MCF 10A (cell line): ENCODE measurements around the gene ARL6. TPM values are rescaled to one million over a fixed set of nuclear protein-coding genes. Genes with fewer than 3 reads are reported as not detected.

ENCODE experiments used
- BruUV-seq: library from RNA; stranded (reverse); fragments of 400-500 nt; replicated peaks from 2 replicates; lab custom pipeline; 2021; lab: Mats Ljungman, UMichigan
- CTCF ChIA-PET: fragments of 300-600 bp; sonication (Branson Sonifier 250); formaldehyde crosslinking; extraction: SDS; loops from one replicate; lab custom pipeline; 2021; ENCODE audit warnings: antibody characterized with exemption, inconsistent platforms; lab: Yijun Ruan, JAX
- POLR2A ChIA-PET: fragments of 300-600, 350-650 bp; sonication (Branson Sonifier 250); formaldehyde crosslinking; extraction: SDS; loops from one replicate; lab custom pipeline; 2020; ENCODE audit warnings: antibody characterized with exemption, inconsistent platforms; lab: Yijun Ruan, JAX
- DNase-seq: peaks from one replicate; pipeline ENCODE4 v3.0.0-alpha.2; 2018; ENCODE audit not compliant: unreplicated experiment
- H3K27ac Mint-ChIP-seq: one replicate; pipeline ENCODE4 v1.8.0; 2022; ENCODE audit warnings: mild to moderate bottlenecking, low read depth, mixed read lengths; ENCODE audit not compliant: unreplicated experiment
- H3K27me3 Mint-ChIP-seq: one replicate; pipeline ENCODE4 v1.8.0; 2022; ENCODE audit warnings: mixed read lengths; ENCODE audit not compliant: insufficient read depth, unreplicated experiment
- H3K36me3 Mint-ChIP-seq: one replicate; pipeline ENCODE4 v1.8.0; 2022; ENCODE audit warnings: mild to moderate bottlenecking, moderate library complexity, mixed read lengths; ENCODE audit not compliant: insufficient read depth, unreplicated experiment
- H3K4me1 Mint-ChIP-seq: one replicate; pipeline ENCODE4 v1.8.0; 2022; ENCODE audit warnings: mixed read lengths; ENCODE audit not compliant: insufficient read depth, unreplicated experiment
- H3K4me3 Mint-ChIP-seq: one replicate; pipeline ENCODE4 v1.8.0; 2022; ENCODE audit warnings: mild to moderate bottlenecking, moderate library complexity, mixed read lengths; ENCODE audit not compliant: unreplicated experiment
- H3K9me3 Mint-ChIP-seq: one replicate; pipeline ENCODE4 v1.8.0; 2022; ENCODE audit warnings: mixed read lengths; ENCODE audit not compliant: unreplicated experiment
- intact Hi-C: fragments of 100-400 bp; cut with micrococcal nuclease; formaldehyde crosslinking; loops from 2 replicates; pipeline ENCODE4 v1.14.1; 2022
- total RNA-seq: library from RNA; stranded (reverse); gene quantifications from 2 replicates; pipeline ENCODE4 v1.2.3, GENCODE V29; 2022
- TF ChIP-seq, protein P1 (sequence below): fragments of 200-600 bp; IDR thresholded peaks from one replicate; pipeline ENCODE4 v1.8.0; 2022; ENCODE audit warnings: antibody characterized with exemption, mild to moderate bottlenecking; ENCODE audit not compliant: unreplicated experiment

ARL6 gene
- total RNA-seq, 1 experiment from 2014 or later = 4.7 TPM

DNA sequence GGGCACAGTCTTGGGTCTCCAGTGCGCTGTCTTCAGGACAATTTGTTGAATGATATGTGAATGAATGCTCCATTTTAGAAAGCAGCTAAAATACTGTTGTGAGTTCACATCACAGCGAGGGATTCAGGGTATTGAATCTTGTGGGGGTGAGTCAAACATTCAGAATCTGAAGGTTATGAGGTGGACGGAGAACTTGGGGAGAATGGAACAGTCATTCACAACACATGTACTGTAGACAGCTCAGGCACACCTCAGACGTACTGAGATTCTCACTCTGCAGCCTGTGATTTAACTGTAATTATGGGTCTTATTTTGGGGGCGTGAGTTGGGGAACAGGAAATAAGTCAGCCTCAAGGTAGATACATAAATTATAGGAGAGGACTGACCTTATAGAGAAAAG lies 71.2 kb downstream of the ARL6 start:
- Mint-ChIP-seq H3K27ac (no peak overlapping the region), H3K27me3 (no peaks in the 10 kb centered on the region), H3K4me3 (no peak overlapping the region), H3K9me3 (no peaks in the 10 kb centered on the region), H3K4me1 (peaks cover 6% of the 10 kb centered on the region), H3K36me3 (no peaks in the 10 kb centered on the region)
- TF ChIP-seq, protein P1, sequence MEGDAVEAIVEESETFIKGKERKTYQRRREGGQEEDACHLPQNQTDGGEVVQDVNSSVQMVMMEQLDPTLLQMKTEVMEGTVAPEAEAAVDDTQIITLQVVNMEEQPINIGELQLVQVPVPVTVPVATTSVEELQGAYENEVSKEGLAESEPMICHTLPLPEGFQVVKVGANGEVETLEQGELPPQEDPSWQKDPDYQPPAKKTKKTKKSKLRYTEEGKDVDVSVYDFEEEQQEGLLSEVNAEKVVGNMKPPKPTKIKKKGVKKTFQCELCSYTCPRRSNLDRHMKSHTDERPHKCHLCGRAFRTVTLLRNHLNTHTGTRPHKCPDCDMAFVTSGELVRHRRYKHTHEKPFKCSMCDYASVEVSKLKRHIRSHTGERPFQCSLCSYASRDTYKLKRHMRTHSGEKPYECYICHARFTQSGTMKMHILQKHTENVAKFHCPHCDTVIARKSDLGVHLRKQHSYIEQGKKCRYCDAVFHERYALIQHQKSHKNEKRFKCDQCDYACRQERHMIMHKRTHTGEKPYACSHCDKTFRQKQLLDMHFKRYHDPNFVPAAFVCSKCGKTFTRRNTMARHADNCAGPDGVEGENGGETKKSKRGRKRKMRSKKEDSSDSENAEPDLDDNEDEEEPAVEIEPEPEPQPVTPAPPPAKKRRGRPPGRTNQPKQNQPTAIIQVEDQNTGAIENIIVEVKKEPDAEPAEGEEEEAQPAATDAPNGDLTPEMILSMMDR = no peak
- CTCF ChIA-PET = interaction anchor here (0.8 kb wide), 1 partner anchor 14 kb away, joined by 3 read pairs; the partner anchor contains the start of gene CRYBG3
- POLR2A ChIA-PET = interaction anchor here (0.6 kb wide), 2 partner anchors 20 to 66 kb away, joined by 3 to 4 read pairs; no protein-coding TSS in a partner anchor
- intact Hi-C loops = no loop called here
- BruUV-seq = no TSS peak
- no peak for DNase-seq

DNA sequence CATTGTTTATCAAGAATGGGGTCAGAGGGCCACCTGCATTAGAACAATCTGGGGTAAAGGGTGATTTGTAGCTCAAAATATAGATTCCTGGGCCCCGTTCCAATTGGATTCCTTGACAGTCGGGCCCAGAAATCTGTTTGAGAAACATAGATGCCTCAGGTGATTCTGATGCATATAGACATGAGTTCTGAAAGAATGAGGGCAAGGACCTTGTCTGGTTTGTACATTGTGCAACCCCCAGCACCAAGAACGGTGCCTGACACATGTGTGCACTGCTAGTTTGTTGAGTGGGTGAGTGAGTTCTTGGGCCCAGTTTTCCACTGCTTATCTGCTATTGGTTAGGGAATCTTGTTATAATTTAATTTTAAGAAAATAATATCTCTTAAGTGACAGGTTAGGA lies 73.8 kb downstream of the ARL6 start:
- no peak overlapping the region for H3K4me3 Mint-ChIP-seq
- TF ChIP-seq, protein P1 = no peak
- no peaks in the 10 kb centered on the region for H3K9me3 Mint-ChIP-seq
- no peak for DNase-seq
- H3K27ac Mint-ChIP-seq = no peak overlapping the region
- peaks cover 6% of the 10 kb centered on the region for H3K4me1 Mint-ChIP-seq
- ChIA-PET CTCF (interaction anchor here (0.6 to 1.5 kb wide), 3 partner anchors 13 to 61 kb away, joined by 3 read pairs; no protein-coding TSS in a partner anchor), POLR2A (interaction anchor here (0.7 to 1.9 kb wide), 5 partner anchors 9 to 312 kb away, joined by 3 to 7 read pairs (median 3); no protein-coding TSS in a partner anchor)
- BruUV-seq = no TSS peak
- no peaks in the 10 kb centered on the region for H3K27me3 Mint-ChIP-seq
- H3K36me3 Mint-ChIP-seq = no peaks in the 10 kb centered on the region
- intact Hi-C loops = no loop called here

DNA sequence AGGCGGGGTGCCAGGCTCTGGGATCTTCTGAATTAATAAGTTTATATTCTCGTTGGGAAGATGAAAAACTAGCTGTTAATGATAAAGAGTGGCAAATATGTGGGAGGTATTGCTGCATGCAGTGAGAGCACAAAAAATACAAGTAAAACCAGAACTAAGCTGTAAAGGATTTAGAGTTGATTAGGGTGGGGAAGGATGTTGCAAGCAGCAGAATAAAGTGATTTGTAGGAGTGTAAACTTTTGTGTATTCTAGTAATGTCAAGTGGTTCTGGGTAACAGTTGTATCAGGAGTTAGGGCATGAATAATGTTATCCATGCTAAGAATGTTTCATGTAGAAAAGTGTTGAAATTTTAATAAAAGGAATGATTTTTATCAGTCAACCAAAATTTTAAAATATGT lies 75.4 kb downstream of the ARL6 start:
- Mint-ChIP-seq H3K4me1 (peaks cover 6% of the 10 kb centered on the region), H3K9me3 (no peaks in the 10 kb centered on the region), H3K36me3 (no peaks in the 10 kb centered on the region), H3K27me3 (no peaks in the 10 kb centered on the region), H3K4me3 (no peak overlapping the region), H3K27ac (no peak overlapping the region)
- ChIA-PET CTCF (interaction anchor here (0.6 to 1.5 kb wide), 2 partner anchors 8 to 11 kb away, joined by 3 to 5 read pairs; no protein-coding TSS in a partner anchor), POLR2A (interaction anchor here (3.0 kb wide), 1 partner anchor 17 kb away, joined by 12 read pairs; the partner anchor contains the start of gene CRYBG3)
- TF ChIP-seq, protein P1 = no peak
- no TSS peak for BruUV-seq
- intact Hi-C loops = no loop called here
- no peak for DNase-seq

DNA sequence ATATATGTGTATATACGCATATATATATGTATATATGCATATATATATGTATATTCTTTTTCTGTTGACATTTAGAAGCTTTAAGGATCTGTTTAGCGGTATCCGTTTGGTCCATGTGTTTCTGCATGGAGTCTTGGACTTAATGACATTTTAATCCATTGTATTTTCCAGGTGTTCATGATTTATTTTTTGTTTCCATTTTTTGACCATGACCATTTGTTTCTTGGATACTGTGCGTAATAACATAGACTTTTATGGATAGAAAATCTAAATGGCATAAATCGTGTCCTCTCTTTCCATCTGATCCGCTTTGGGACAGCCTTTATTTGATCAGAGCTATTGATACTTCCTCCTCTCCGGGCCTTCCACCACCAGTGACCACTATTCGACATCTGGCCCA lies 76.7 kb downstream of the ARL6 start:
- no peak overlapping the region for H3K4me3 Mint-ChIP-seq
- TF ChIP-seq, protein P1 = no peak
- ChIA-PET POLR2A (interaction anchor here (0.7 to 3.0 kb wide), 4 partner anchors 18 to 93 kb away, joined by 3 to 12 read pairs (median 4); partner anchors contain the start of gene CRYBG3), CTCF (interaction anchor here (0.6 to 1.5 kb wide), 3 partner anchors 10 to 172 kb away, joined by 3 to 5 read pairs (median 4); no protein-coding TSS in a partner anchor)
- peaks cover 6% of the 10 kb centered on the region for H3K4me1 Mint-ChIP-seq
- no peak for DNase-seq
- no peaks in the 10 kb centered on the region for H3K9me3 Mint-ChIP-seq
- H3K27ac Mint-ChIP-seq = no peak overlapping the region
- no peaks in the 10 kb centered on the region for H3K36me3 Mint-ChIP-seq
- intact Hi-C loops = no loop called here
- BruUV-seq = no TSS peak
- no peaks in the 10 kb centered on the region for H3K27me3 Mint-ChIP-seq
